ENCODE measurements around the gene SP100. TPM values are rescaled to one million over a fixed set of nuclear protein-coding genes. Genes with fewer than 3 reads are reported as not detected.

The SP100 gene
- total and polyA plus RNA-seq, 2 of the 4 experiments (the other 2 are of a cell fraction), result 50.6 to 69.0 TPM

DNA sequence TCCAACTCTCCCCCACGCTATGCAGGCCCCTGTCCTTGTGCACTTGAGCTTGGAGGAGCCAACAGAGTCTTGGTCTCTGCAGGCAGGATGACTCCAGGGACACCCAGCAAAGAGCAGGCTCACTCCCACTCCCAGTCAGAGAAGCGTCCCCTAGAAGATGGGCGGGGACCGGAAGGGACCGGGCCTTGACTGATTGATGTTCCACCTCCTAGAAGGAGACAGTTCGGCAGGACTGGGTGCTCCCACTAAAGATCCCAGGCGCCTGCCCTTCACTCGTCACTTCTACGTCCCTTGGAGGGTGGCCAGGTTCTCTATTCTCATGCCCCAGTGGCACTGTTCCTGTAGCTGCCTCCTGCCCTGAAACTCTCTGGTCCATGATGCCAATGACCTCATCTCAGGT is 3.2 kb upstream of the SP100 start:
- Histone ChIP-seq H3K79me1 (ENCODE audit: low read depth in 1 of 2, low read length in 2 of 2) (peaks cover 10 to 35% of the 10 kb centered on the region in 2 experiments; a peak in 2 of 4 replicates), H2AFZ (replicated peaks; ENCODE audit: low read length, poor library complexity) (peak overlapping the region; percentile 40), H3K14ac (replicated peaks; ENCODE audit: low read depth, low read length) (no peak overlapping the region), H2BK5ac (ENCODE audit: low read depth, low read length, poor library complexity, severe bottlenecking) (no peak overlapping the region), H3K9ac (ENCODE audit: low read depth, low read length) (no peak overlapping the region), H4K5ac (ENCODE audit: low read depth, low read length) (no peak overlapping the region), H3K23ac (ENCODE audit: low read depth, low read length) (no peak overlapping the region), H2AK9ac (replicated peaks; ENCODE audit: low read depth, low read length, poor library complexity) (no peak overlapping the region), H3K9me3 (ENCODE audit: control insufficient read depth, insufficient read depth, low read length) (no peaks in the 10 kb centered on the region), H3K4ac (ENCODE audit: low read depth, low read length) (no peak overlapping the region), H2BK120ac (ENCODE audit: low read depth, low read length) (no peak overlapping the region), H2AK5ac (ENCODE audit: low read depth, low read length) (0 out of 2 replicates have a peak overlapping the region, but pooled peaks have one; percentile 22), H3K36me3 (ENCODE audit: control insufficient read depth, insufficient read depth, low read length) (no peaks in the 10 kb centered on the region), H3K4me2 (ENCODE audit: low read depth, low read length) (no peak overlapping the region), H3K27ac (ENCODE audit: insufficient read depth, low read length) (no peak overlapping the region), H3K18ac (ENCODE audit: low read depth, low read length) (no peak overlapping the region), H3K4me3 (ENCODE audit: insufficient read depth, low read depth, low read length) (no peak overlapping the region), H2BK20ac (ENCODE audit: low read depth, low read length) (no peak overlapping the region), H4K20me1 (ENCODE audit: insufficient read depth, low read length) (no peaks in the 10 kb centered on the region), H3K27me3 (ENCODE audit: control insufficient read depth, insufficient read depth, low read length) (no peaks in the 10 kb centered on the region), H3K4me1 (ENCODE audit: control insufficient read depth, insufficient read depth, low read length) (peaks cover 13% of the 10 kb centered on the region), H4K91ac (ENCODE audit: insufficient read depth, low read depth, low read length) (no peak overlapping the region), H2BK15ac (ENCODE audit: low read depth, low read length) (no peak overlapping the region), H3K56ac (ENCODE audit: extremely low read depth, insufficient read depth, low read length) (no peak overlapping the region), H3K9me1 (ENCODE audit: insufficient read depth, low read length) (peaks cover 19% of the 10 kb centered on the region), H4K8ac (ENCODE audit: low read depth in 2 of 2, low read length in 2 of 2) (no peak overlapping the region)
- in situ Hi-C loops (cut with MboI; ENCODE audit: low sequenced_read_pairs), result loop anchor here (25.0 kb wide), 1 partner anchor 399 kb away; no protein-coding TSS in a partner anchor
- TF ChIP-seq, protein P1, sequence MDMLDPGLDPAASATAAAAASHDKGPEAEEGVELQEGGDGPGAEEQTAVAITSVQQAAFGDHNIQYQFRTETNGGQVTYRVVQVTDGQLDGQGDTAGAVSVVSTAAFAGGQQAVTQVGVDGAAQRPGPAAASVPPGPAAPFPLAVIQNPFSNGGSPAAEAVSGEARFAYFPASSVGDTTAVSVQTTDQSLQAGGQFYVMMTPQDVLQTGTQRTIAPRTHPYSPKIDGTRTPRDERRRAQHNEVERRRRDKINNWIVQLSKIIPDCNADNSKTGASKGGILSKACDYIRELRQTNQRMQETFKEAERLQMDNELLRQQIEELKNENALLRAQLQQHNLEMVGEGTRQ (IDR thresholded peaks at IDR 0.05; ENCODE audit: low read depth, low read length), result no peak
- TF ChIP-seq MAZ (IDR thresholded peaks at IDR 0.05; ENCODE audit: borderline replicate concordance, low read depth, low read length) (no peak), RFX5 (IDR thresholded peaks at IDR 0.05; ENCODE audit: low read depth, low read length) (no peak), NFE2L2 (IDR thresholded peaks at IDR 0.05; ENCODE audit: low read depth, low read length) (no peak), MXI1 (IDR thresholded peaks at IDR 0.05; ENCODE audit: borderline replicate concordance, low read depth, low read length) (no peak), FOS (IDR thresholded peaks at IDR 0.05; ENCODE audit: low read depth, low read length) (no peak), MAFK (IDR thresholded peaks at IDR 0.05; ENCODE audit: low read depth, low read length) (no peak), CHD1 (IDR thresholded peaks at IDR 0.05; ENCODE audit: low read depth, low read length) (no peak), BHLHE40 (IDR thresholded peaks at IDR 0.05; ENCODE audit: low read depth, low read length) (no peak), POLR2A (IDR thresholded peaks at IDR 0.05; ENCODE audit: low read depth, low read length) (no peak), CTCF (conservative IDR thresholded peaks at IDR 0.05; ENCODE audit: low read depth, low read length) (no peak), RCOR1 (IDR thresholded peaks at IDR 0.05; ENCODE audit: insufficient replicate concordance, low read length) (no peak), SMC3 (IDR thresholded peaks at IDR 0.05; ENCODE audit: low read depth, low read length) (no peak), RAD21 (IDR thresholded peaks at IDR 0.05; ENCODE audit: low read length) (no peak), CEBPB (IDR thresholded peaks at IDR 0.05; ENCODE audit: low read depth, low read length) (no peak)
- TF ChIP-seq, protein P2, sequence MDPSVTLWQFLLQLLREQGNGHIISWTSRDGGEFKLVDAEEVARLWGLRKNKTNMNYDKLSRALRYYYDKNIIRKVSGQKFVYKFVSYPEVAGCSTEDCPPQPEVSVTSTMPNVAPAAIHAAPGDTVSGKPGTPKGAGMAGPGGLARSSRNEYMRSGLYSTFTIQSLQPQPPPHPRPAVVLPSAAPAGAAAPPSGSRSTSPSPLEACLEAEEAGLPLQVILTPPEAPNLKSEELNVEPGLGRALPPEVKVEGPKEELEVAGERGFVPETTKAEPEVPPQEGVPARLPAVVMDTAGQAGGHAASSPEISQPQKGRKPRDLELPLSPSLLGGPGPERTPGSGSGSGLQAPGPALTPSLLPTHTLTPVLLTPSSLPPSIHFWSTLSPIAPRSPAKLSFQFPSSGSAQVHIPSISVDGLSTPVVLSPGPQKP (IDR thresholded peaks at IDR 0.05; ENCODE audit: borderline replicate concordance, low read depth, low read length), result no peak
- 97% methylated on average over 5 of the region's 9 CpGs; no CpG with 5 or more reads in 1 of the 2 experiments for WGBS, 2 experiments (ENCODE audit: extremely low coverage in 2 of 2, insufficient read length in 1 of 2)
- CTCF ChIA-PET, result no interaction called here
- ATAC-seq (ENCODE audit: low read depth), result no peak
- dilution Hi-C loops (cut with HindIII; ENCODE audit: low sequenced_read_pairs, unreplicated experiment), result no loop called here
- POLR2A ChIA-PET (ENCODE audit: unreplicated experiment), result no interaction called here
- DNase-seq, result no peak
- no TSS peak for BruUV-seq (replicated peaks)
- intact Hi-C loops (cut with micrococcal nuclease), result loop anchor here (5.0 to 10.0 kb wide), 2 partner anchors 198 to 199 kb away; partner anchors contain the start of gene SP110
